ENCODE results near the gene INPP1.

- TF ChIP-seq EZH2 (IDR thresholded peaks at IDR 0.05; ENCODE audit: low read depth) (no peak), CTCF (conservative IDR thresholded peaks at IDR 0.05) (no peak)
Observed at GRCh38 chr2:190336420-190336819, 7.0 kb upstream of the INPP1 start.
